IPS-NIHi11 (cell line): ENCODE results near the gene PRPF6.

ENCODE experiments used
- DNase-seq: peaks from one replicate; pipeline ENCODE4 v3.0.0; 2012; ENCODE audit warnings: mixed read lengths, low spot score

PRPF6 gene

GRCh38 chr20:64064145-64064698, 83.3 kb downstream of the PRPF6 start:
- DNase-seq, result no peak

DNA sequence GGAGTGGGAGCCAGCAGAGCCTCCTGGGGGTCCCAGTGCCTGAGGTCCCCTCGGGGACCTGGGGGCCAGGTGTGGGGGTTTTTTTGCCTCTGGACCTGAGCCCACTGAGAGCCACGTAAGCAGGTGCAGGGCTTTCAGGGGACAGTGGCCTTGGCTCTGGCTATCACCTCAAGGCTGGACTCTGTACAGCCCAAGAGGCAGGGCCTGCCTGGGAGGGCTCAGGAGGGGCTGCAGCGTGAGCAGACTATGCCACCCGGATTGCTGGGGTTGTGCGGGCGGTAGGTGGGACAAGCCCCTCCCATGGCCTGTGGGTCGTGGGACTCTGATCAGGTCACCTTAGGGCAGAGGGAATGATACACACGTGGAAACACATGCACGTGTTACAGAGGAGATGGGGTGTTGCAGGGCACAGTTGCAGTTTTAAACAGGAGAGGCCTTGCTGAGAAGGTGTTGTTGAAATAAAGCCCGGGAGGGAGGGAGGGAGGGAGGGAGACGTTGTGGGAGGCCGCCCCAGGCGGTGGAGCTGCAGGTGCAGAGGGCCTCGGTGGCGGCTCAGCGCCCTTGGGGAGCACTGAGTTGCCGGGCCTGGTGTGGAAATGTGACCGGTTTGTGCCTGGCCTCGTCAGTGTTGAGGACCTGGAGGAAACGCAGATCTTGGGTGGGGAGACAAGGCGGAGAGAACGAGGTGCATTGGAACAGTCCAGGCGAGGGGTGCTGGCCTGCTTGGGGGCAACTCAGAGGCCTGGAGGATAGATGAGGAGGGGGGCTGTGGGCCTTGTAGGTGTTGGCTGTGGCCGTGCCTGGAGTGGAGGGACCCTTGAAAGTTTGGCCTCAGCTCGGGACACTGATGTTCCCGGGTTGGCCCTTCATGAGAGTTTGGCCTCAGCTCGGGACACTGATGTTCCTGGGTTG, 84.4 kb downstream of the PRPF6 start:
- no peak for DNase-seq

GRCh38 chr20:64065974-64066343, 85.0 kb downstream of the PRPF6 start:
- DNase-seq, result peak; percentile 69

DNA sequence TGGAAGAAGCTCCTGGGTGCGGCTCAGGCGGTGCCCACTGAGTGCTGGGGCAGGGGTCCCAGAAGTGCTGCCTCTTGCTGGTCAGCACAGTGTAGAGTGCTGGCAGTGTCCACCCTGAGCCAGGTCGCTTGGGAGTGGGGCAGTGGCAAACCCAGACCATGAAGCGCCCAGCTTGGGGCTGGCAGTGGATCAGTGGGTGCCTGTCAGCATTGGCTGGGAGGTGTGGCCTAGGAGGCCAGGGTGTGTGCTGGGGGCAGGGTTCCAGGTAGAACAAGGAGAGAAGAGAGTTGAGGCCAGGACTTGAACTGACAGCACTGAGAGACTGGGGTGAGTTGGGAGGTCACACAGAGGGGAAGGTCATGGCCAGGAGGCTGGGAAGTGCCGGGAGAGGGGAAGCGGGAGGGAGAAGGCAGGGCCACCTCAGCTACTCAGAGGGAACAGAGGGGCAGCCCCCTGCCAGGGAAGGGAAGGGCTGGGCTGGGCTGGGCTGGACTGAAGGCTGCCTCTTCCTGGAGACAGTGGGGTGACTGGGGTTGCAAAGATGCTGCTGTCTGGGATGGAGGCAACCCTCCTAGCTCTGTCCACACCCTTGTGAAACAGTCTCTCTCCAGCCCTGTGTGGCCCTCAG, 86.2 kb downstream of the PRPF6 start:
- DNase-seq, result no peak

DNA sequence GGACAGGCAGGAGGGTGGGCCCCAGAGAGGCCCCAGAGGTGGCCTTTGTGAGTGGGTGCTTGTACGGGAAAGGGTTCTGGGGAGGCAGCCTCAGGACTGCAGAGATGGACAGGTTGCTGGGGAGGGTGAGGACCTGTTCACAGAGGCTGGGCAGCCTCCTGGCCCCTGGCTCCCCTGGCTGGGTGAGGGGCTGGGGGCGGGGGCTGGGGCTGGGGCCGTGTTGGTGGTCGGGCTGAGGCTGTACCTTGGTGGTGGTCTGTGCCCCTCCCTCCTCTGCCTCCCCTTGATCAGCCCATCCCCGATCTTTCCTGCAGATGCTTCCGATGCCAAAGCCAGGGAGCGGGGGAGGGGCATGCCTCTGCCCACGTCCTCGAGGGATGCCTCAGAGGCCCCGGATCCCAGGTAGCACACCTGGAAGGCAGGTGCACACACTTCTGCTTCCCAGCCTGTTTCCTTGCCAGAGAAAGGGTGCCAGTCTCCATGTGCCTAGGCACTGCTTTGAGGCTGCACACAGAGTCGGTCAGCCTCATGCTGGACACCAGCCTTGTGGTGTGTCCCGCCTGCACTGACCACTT, 86.9 kb downstream of the PRPF6 start:
- no peak for DNase-seq

DNA sequence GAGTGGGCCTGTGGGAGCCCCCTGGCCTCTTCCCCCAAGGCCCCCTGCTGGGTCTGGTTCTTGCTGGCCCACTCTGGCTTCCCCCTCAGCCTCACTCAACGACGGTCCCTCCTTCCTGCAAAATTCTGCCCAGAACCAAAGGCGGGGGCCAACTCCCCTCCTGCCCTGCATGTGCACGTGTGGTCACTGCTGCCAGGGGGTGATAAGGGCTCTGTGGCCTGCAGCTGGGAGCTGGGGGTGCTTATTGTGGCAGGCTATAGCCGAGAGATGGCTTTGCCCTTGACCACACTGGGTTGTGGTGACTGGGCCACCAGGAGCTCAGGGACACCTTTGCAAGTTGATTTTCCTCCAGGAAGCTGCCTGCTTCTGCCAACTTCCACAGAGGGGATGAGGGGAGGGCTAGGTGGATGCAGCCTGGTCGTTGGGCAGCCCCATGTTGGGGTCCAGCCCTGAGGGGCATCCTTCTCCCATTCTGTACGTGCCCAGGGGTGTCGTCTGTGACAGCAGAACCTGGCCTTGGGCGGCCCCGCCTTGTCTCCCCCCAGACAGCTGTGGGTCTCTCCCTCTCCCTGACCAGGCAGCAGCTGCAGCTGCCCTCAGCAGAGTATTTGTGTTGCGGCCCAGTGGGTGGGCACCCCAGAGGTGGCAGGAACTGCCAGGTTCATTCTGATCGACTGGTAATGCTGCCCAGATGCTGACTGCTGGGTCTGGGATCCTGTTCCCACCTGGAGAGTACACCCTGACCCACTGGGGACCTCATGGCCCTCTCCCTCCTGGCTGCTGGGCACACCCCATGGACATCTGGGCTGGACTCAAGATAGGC, 87.7 kb downstream of the PRPF6 start:
- DNase-seq, result no peak

DNA sequence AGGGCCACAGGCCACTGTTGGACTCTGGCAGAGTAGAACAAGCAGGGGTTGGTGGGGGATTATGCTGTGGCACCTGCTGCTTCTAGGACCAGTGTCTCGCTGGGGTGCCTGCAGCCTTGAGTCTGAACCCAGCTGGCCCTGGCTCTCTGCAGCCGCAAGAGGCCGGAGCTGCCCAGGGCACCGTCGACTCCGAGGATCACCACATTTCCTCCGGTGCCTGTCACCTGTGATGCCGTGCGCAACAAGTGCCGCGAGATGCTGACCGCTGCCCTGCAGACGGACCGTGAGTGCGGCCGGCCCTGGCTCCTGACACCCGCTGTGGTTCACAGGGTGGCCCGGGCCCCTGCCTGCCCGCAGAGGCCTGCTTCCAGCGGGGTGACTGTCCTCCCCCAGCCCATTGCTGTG, 88.3 kb downstream of the PRPF6 start:
- no peak for DNase-seq

GRCh38 chr20:64069614-64070243, 88.8 kb downstream of the PRPF6 start:
- peak; percentile 93 for DNase-seq

DNA sequence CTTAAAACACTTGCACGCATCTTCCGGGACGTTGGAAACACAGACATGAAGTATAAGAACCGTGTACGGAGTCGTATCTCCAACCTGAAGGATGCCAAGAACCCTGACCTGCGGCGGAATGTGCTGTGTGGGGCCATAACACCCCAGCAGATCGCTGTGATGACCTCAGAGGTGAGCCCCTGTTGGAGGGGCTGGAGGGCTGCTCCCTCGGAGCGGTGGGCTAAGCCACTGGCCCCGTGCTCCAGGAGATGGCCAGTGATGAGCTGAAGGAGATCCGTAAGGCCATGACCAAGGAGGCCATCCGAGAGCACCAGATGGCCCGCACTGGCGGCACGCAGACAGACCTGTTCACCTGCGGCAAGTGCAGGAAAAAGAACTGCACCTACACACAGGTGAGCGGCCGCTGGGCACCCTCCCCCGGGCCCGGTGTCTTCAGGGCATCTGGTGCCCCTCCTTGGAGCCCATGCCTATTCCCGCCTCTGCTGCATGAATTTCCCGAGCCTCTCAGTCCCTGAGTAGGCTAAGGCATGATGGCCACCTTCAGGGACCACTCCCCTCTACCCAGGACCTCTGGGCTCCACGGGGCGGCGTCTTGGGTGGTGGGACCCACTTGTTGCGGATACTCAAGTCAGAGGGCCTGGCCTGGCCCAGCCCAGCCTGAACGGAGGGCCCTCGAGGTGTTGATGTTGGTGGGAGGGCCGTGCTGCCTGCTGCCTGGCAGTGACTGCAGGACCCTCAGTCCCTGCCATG, 89.5 kb downstream of the PRPF6 start:
- no peak for DNase-seq

DNA sequence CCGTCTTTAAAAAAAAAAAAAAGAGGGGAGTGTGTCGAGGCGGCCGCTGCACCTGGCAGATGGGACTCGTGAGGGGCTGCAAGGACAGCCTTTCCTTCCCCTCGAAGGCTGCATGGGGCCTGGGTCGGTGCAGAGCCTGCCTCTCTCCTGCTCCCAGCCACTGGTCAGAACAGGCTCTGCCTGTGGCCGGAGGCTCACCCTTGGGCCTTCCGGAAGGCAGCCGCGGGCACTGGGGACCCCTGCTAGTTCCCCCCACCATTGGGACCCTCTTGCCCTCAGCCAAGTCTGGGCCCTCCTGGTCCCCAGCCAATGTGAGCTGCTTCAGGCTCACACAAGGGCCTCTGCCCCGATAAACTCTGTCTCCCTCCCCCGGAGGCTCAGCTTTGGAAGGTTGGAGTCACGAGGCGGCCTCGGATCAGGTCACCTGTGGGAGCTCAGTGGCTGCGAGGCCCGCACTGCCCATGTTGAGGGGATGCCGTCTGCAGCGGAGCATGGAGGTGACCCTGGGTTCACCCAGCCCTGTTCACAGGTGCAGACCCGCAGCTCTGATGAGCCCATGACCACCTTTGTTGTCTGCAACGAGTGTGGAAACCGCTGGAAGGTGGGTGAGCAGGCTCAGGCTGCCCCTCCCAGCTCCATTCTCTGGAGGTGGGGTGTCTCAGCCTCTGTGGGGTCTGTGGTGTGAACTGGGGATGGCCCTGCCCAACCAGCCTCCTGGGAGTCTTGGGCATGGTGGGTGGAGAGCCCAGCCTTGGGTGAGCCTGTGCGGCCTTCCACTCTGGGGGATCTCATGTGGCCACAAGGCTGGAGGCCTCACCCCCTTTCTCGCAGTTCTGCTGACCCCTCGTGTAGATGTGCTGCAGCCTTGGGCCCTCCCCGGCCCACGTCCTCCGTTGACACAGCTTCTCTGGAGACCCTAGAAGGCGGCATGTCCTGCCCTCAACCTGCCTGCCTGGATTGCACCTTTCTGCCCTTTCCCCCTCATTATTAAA, 90.7 kb downstream of the PRPF6 start:
- no peak for DNase-seq

GRCh38 chr20:64072498-64073063, 91.6 kb downstream of the PRPF6 start:
- no peak for DNase-seq

DNA sequence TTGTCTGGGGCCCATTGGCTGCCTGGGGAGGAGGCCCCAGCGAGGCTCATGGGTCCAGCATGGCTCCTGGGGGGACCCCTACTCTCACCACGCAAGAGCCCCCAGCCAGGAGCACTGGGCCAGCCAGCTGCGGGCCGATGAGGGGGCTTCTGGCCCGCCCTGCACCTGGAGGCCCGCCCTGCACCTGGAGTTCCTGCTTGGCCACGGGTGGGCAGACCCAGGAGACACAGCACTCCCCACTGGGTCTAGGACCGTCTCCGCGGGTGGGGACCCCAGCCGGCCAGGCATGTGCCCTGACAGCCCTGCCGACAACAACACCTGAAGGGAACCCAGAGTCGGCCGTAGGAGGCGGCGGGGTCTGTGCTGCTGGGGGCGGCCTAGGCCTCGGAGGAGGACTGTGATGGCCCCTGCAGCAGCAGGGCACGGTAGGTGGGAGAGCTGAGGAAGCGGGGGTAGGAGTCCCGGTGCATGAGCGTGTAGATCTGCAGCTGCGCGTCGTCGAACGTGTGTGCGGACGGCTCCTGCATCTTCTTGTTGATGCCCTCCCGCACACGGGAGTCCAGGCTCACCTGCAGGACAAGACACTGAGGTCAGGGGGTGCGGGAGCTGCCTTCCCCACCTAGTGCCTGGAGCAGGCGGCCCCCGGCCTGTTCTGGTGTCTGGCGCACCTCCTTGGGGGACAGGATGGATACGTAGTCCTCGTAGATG, 92.7 kb downstream of the PRPF6 start:
- no peak for DNase-seq

- DNase-seq, result no peak
These were observed 93.4 kb downstream of the PRPF6 start for GRCh38 chr20:64074184-64074789.

DNA sequence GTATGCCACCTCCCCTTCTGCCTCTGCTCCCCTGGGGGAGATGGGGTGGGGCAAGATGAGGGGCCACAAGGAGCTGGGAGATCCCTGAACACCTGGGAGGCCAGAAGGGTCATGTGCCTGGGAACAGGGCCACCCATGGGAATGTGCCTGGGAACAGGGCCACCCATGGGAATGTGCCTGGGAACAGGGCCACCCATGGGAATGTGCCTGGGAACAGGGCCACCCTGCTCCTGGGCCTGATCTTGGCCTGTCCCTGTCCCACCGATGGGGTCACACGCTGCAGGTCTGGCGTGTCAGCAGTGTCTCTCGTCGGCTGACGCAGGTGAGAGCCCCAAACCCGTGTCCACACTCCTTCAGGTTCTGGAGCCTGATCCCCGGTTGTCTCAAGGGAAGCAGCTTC, 94.0 kb downstream of the PRPF6 start:
- DNase-seq, result no peak

- no peak for DNase-seq
These were observed 94.6 kb downstream of the PRPF6 start for GRCh38 chr20:64075556-64075955.

DNA sequence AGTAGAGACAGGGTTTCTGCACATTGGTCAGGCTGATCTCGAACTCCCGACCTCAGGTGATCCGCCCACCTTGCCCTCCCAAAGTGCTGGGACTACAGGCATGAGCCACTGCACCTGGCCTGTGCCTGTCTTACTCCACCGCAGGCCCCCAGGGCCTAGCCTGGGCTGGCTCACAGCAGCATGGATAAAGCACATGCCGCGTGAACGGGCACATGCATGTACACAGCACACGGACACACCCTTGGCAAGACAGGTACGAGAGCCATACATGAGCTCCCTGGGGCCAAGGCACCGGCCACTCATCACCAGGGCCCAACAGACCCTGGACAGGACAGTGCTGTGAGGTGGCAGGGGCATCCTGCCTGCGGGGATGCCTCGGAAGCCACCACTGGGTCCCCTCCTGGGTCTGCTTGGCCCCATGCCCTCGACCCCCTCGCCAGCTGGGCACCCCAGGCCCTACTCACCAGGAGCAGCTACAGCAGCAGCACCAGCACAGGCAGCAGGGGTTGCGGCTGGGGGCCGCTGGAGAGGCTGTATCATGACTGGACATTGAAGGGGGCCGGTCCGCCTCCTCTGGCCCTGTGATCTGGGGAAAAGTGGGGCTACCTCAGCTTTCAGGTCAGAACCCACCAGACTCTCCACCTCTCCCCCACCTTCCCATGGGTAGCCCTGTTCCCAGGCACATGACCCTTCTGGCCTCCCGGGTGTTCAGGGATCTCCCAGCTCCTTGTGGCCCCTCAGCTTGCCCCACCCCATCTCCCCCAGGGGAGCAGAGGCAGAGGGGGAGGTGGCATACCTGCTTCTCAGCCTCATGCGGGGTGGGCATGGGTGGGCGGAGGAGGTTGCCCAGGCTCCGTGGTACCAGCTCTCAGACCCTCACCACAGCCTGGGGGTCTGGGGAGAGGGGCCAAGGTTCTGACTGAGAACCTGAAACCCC, 95.4 kb downstream of the PRPF6 start:
- no peak for DNase-seq

- no peak for DNase-seq
These were observed 96.2 kb downstream of the PRPF6 start for GRCh38 chr20:64077094-64077493.
